ENCODE data around the gene HK1. TPM values are rescaled to one million over a fixed set of nuclear protein-coding genes. Genes with fewer than 3 reads are reported as not detected.

The HK1 gene
- total RNA-seq, 1 donor from 2014 or later, result 182 TPM

GRCh38 chr10:69343905-69344304 is 65.6 kb downstream of the HK1 start:
- no peak for FAIRE-seq
- Histone ChIP-seq H3K36me3 (ENCODE audit: control insufficient read depth, insufficient read depth, low read length) (peaks cover 22% of the 10 kb centered on the region), H3K27me3 (ENCODE audit: control insufficient read depth, insufficient read depth, low read length) (no peaks in the 10 kb centered on the region), H3K4me3 (ENCODE audit: low read depth, low read length) (no peak overlapping the region)
- TF ChIP-seq, protein P1, sequence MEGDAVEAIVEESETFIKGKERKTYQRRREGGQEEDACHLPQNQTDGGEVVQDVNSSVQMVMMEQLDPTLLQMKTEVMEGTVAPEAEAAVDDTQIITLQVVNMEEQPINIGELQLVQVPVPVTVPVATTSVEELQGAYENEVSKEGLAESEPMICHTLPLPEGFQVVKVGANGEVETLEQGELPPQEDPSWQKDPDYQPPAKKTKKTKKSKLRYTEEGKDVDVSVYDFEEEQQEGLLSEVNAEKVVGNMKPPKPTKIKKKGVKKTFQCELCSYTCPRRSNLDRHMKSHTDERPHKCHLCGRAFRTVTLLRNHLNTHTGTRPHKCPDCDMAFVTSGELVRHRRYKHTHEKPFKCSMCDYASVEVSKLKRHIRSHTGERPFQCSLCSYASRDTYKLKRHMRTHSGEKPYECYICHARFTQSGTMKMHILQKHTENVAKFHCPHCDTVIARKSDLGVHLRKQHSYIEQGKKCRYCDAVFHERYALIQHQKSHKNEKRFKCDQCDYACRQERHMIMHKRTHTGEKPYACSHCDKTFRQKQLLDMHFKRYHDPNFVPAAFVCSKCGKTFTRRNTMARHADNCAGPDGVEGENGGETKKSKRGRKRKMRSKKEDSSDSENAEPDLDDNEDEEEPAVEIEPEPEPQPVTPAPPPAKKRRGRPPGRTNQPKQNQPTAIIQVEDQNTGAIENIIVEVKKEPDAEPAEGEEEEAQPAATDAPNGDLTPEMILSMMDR (IDR thresholded peaks at IDR 0.05; ENCODE audit: insufficient read depth, low read length, severe bottlenecking), result no peak
- DNase-seq (ENCODE audit: low read depth), result no peak

DNA sequence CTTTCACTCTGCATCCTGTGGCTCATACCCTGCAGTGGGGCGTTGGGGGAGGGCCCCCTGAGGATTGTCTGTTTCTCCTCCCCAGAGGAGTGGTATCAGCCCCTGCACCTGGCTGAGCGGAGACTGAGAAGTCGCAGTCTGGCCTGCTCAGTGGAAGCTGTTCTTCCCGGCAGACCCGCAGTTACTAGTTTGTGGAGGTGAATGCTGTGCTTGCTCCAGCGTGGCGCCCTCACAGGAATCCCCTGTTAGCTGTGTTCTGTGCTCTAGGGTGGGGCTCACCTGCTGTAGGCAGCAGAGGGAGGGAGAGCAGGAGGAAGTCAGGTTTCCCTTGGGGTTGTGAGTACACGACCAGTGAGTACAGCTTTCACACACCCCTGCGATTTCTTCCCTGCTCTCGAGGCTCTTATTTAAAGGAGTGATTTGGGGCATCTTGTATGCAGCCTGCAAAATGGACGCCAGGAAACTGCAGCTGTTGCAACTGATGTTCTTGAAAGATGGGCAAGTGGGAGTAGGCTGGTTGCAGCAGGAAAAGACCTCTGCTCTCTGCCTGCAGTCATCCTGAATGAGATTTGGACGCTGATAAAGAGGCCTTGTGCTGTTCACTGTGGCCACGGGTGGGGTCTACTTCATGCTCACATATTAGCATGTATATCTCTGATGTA is 66.4 kb downstream of the HK1 start:
- H3K4me3 ChIP-seq (ENCODE audit: low read depth, low read length), result no peak overlapping the region
- peaks cover 18% of the 10 kb centered on the region for H3K36me3 ChIP-seq (ENCODE audit: control insufficient read depth, insufficient read depth, low read length)
- DNase-seq (ENCODE audit: low read depth), result no peak
- H3K27me3 ChIP-seq (ENCODE audit: control insufficient read depth, insufficient read depth, low read length), result no peaks in the 10 kb centered on the region
- no peak for FAIRE-seq
- TF ChIP-seq, protein P1 (IDR thresholded peaks at IDR 0.05; ENCODE audit: insufficient read depth, low read length, severe bottlenecking), result no peak

GRCh38 chr10:69345402-69345801 is 67.1 kb downstream of the HK1 start:
- no peak for FAIRE-seq
- DNase-seq (ENCODE audit: low read depth), result no peak
- no peak overlapping the region for H3K4me3 ChIP-seq (ENCODE audit: low read depth, low read length)
- no peaks in the 10 kb centered on the region for H3K27me3 ChIP-seq (ENCODE audit: control insufficient read depth, insufficient read depth, low read length)
- peaks cover 21% of the 10 kb centered on the region for H3K36me3 ChIP-seq (ENCODE audit: control insufficient read depth, insufficient read depth, low read length)
- TF ChIP-seq, protein P1 (IDR thresholded peaks at IDR 0.05; ENCODE audit: insufficient read depth, low read length, severe bottlenecking), result no peak

DNA sequence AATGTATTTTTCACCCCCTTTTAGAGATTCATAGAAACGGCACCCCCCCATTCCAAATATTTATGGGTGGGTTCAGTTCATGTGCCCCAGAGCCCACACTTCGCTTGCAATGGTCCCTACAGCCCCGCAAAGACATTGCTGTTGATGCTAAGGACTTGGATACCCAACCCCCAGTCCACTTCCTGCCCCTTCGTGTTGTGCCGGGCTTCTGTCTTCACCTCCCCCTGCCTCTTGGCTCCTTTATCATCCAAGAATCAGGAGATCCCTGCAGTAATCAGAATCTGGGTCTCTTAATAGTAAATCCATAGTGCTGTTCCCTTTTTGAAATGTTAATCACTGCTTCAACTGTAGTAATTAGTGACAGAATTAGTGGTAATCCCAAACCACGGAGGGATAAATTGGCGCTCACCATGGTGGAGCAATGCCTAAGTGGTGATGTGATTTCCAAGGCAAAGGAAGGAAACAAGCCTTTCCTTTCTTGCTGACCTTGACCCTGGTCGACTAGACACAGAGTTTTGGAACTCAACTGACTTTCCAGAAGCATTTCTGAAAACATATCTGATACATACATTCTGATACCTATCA is 67.7 kb downstream of the HK1 start:
- Histone ChIP-seq H3K27me3 (ENCODE audit: control insufficient read depth, insufficient read depth, low read length) (no peaks in the 10 kb centered on the region), H3K36me3 (ENCODE audit: control insufficient read depth, insufficient read depth, low read length) (peaks cover 21% of the 10 kb centered on the region), H3K4me3 (ENCODE audit: low read depth, low read length) (no peak overlapping the region)
- DNase-seq (ENCODE audit: low read depth) (no peak), FAIRE-seq (no peak)
- TF ChIP-seq, protein P1 (IDR thresholded peaks at IDR 0.05; ENCODE audit: insufficient read depth, low read length, severe bottlenecking), result no peak

- TF ChIP-seq, protein P1 (IDR thresholded peaks at IDR 0.05; ENCODE audit: insufficient read depth, low read length, severe bottlenecking), result no peak
These were observed 68.5 kb downstream of the HK1 start for GRCh38 chr10:69346776-69347175.

More at GRCh38 chr10:69346776-69347175, 68.5 kb downstream of the HK1 start:
- no peak for DNase-seq (ENCODE audit: low read depth)
- no peak for FAIRE-seq
- Histone ChIP-seq H3K4me3 (ENCODE audit: low read depth, low read length) (no peak overlapping the region), H3K36me3 (ENCODE audit: control insufficient read depth, insufficient read depth, low read length) (peaks cover 21% of the 10 kb centered on the region), H3K27me3 (ENCODE audit: control insufficient read depth, insufficient read depth, low read length) (no peaks in the 10 kb centered on the region)
